PC-9 (cell line): ENCODE results near the gene LYRM2.

ENCODE experiments used
- CTCF ChIP-seq: fragments of 200-600 bp; sonication (generic); conservative IDR thresholded peaks from 2 replicates; pipeline ENCODE4 v1.6.1; 2017; ENCODE audit warnings: mixed run types, antibody characterized with exemption, mild to moderate bottlenecking, moderate library complexity
- EZH2 ChIP-seq: fragments of 200-600 bp; sonication (generic); IDR thresholded peaks from 2 replicates; pipeline ENCODE4 v1.8.0; 2017; ENCODE audit warnings: antibody characterized with exemption, low read depth

DNA sequence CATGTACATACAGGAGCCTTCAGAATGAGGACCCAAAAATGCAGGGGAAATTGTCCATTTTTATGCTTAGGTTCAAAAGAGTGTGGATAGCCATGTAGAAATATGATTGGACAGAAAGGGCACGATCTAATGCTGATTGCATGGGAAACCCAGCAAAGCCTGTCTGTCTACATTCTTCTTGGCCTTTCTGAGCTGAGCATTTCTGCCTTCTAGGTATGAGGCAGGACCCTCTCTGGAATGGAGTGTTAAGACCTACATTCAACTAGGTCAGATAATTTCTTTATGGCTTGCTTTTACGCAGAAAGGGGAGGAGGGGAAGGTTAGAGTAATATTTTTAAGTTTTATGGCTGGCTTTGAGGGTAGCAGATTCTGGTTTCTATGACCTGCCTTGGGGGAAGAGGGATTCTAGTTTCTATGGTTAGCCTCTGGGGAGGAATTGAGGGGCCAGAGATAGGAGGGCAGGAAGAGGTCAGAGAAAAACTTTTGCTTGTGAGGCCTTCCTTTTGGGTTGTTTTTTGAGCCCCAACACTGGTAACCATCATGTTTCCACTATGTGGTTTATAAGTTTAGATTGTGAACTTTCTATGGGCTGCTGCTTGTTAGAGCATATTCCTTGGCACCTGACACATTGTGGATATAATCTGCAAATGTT lies 63.5 kb downstream of the LYRM2 start:
- no peak for TF ChIP-seq CTCF
- TF ChIP-seq EZH2 = no peak
